GM21526 (cell line): ENCODE results near the gene CYLD.

Experiments used
- ATAC-seq: cut with Tn5 transposase; IDR thresholded peaks from one replicate; pipeline ENCODE4 v1.9.1; 2021; ENCODE audit warnings: moderate library complexity; ENCODE audit not compliant: unreplicated experiment, low FRiP score

Gene CYLD

DNA sequence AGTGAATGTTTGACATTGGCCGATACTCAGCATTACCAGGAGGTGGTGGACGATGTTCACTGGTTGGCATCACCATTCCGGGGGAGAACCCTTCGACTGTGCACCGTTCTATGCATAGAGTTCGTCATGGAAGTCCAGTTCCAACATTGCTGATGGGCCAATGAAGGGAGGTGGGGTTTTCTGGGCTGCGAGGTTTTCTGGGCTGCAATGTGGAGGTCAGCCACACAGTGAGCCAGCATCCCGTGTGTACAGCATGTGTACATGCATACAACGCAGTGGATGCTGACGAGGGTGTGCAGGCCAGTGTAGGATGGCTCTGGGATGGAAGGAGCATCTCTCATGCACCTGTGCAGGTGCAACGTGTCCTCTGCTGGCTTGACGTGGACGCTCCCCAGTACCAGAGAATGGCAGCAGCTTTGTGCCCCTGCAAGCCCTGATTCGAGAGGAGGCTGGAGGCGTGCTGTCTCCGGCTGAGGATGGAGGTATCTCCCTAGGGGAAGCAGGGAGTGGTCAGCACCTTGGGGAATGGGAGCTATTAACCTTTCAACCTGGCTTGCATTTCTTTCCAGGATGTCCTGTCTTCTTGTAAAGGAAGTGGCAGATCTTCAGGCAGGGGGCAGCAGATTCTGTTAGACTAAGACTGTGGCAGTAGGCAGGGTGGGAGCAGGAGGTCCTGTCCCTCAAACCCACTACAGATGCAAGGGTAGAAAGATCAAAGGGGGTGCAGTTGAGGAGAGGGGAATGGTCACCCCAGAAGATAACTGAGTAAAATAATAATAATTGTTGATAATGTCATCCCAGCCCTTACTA, 98.2 kb downstream of the CYLD start:
- ATAC-seq, result no peak

DNA sequence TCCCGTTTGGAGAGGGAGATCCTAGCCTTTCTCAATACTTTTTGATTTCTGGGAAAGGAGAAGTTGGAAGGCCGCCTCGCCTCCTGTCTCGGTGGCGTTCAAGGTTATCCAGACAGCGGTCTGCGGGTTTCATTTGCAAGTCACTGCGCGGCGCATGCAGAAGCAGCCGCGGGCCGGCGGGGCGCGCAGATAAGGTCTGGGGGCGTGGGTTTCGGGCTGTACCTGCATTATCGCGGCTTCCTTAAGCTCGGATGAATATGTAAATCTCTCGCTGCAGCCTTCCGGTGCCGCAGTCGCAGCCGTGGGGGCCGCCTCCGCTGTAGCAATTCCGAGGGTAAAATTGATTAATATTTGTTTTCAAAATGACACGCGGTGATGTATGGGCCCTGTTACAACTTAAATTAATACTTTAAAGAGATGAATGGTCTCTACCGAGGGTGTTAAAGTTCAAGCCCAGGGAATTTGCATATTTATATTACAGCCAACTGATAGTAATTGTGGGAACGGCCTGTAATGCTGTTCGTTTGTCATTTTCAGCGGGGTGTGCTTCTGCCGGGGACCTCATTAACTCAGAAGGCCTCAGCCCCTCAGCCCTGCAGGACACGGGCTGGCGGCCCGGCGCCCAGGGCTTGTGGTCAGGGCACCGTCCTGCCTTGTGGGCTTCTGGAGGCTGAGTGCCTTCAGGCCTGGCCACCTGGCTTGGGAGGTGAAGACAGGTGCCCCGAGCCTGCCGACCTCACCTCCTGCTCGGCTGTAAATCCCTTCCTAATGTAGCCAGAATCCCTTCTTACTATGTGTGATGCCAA, 99.4 kb downstream of the CYLD start:
- no peak for ATAC-seq

DNA sequence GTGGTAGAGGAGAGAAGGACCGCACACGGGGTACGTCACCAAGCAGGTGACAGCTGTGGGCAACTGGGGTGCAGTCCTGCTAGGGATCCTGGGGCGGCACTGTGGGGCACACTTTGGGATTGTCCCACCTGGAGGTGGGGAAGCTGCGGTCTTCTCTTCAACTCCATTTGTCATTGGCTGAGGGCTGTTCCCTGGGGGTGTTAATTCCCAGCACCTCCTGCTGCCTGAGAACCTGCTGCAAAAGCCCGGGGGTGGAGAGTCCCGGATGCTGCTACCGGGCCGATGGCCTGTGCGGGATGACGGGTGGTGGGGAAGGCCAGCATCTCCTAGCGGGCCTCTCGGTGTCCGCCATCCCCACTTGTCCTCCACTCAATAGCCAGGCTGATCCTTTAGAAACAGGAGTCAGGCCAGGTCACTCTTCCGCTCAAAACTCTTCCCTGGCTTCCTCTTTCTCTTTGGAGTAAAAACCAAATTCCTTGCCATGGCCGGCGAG, 100.2 kb downstream of the CYLD start:
- ATAC-seq, result no peak

GRCh38 chr16:50842589-50842988, 100.7 kb downstream of the CYLD start:
- ATAC-seq, result no peak

DNA sequence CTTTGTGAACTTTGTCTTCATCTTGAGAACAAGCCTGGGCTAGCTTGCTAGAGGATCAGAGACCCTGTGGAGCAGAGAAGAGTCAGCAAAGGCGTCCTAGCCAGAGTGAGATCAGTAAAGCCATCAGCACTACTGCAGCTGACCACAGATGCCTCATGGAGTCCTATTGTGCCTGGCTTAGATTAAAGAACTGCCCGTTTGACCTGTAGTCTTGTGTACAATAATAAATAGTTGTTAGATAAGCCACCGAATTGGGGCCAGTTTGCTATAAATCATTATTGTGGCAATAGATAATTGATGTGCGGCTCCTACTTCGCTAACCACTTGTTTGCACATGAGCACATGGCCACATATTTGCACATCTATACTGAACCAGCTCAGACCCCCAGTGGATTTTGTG, 103.0 kb downstream of the CYLD start:
- no peak for ATAC-seq

GRCh38 chr16:50845296-50845695, 103.4 kb downstream of the CYLD start:
- ATAC-seq, result no peak

DNA sequence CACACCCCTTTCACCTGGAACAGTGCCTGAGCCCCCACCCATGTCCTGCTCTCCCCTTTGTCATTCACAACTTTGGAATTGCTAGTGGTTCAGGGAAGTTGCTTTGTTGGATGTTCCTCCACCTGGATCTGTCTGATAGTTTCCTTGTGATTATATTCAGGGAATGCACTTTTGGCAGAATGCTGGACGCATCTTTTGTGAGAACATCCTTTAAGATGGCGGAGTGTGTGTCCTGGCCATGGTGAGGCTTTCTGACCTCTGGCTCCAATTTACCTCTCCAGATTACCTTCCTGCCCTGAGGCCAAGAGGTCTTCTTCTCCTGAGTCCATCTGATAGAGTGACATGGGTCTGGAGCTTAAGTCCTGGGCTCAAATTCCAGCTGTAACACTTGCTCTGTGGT, 104.6 kb downstream of the CYLD start:
- no peak for ATAC-seq

DNA sequence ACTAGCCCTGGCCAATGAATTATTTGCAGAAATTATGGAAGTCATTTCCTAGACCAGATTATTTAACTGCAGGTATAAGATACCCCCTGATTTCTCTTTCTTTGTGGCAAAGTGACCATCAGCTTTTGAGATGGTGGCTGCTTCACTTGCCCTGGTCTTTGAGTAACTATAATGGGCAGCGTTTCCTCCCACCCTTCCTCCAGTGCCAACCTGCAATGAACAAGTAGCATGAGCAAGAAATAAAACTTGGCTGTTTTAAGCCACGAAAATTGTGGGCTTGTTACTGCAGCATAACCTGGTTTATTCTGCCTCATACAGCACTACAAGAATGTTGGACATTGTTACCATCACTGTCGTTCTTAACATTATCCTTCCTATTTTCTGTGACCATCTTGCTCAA, 105.3 kb downstream of the CYLD start:
- ATAC-seq, result no peak

- no peak for ATAC-seq
Observed at GRCh38 chr16:50848755-50849514, 107.0 kb downstream of the CYLD start.
